Prostate gland (tissue), 2 donors: Measurements from ENCODE around the gene ATP1B2. TPM values are rescaled to one million over a fixed set of nuclear protein-coding genes. Genes with fewer than 3 reads are reported as not detected.

Experiments
- DNase-seq: peaks from one replicate; pipeline ENCODE4 v3.0.0-alpha.2; 2019; ENCODE audit warnings: low spot score
- H3K27ac ChIP-seq, 2 donors: fragments of 200-600 bp; sonication (generic); 2 replicates each; pipeline ENCODE4 v1.5.1; 2017 to 2019
- H3K27me3 ChIP-seq: fragments of 200-600 bp; sonication (generic); replicated peaks from 2 replicates; pipeline ENCODE4 v1.5.1; 2019; ENCODE audit not compliant: insufficient read depth
- H3K36me3 ChIP-seq, 2 donors: fragments of 200-600 bp; sonication (generic); 1 replicate in 1 of 2; 2 replicates in 1 of 2; pipeline versions ENCODE4 v1.5.1 to v1.8.1; 2017 to 2019
- H3K4me1 ChIP-seq: fragments of 200-600 bp; sonication (generic); replicated peaks from 2 replicates; pipeline ENCODE4 v1.5.1; 2019
- H3K4me3 ChIP-seq, 2 donors: fragments of 200-600 bp; sonication (generic); 2 replicates each; pipeline ENCODE4 v1.5.1; 2017 to 2019
- H3K9me3 ChIP-seq: fragments of 200-600 bp; sonication (generic); 2 replicates; pipeline ENCODE4 v1.5.1; 2017
- CTCF ChIP-seq, 4 experiments: fragments of 200-600 bp in 2 of 4; fragments of 450-650 bp in 2 of 4; sonication (generic) in 2 of 4; IDR thresholded peaks; 1 replicate in 3 of 4; 2 replicates in 1 of 4; pipeline ENCODE4 v1.5.1; 2016 to 2019; ENCODE audit warnings: antibody characterized with exemption in 4 of 4, mild to moderate bottlenecking in 2 of 4, moderate library complexity in 2 of 4
- POLR2A ChIP-seq: fragments of 450-650 bp; IDR thresholded peaks from one replicate; pipeline ENCODE4 v1.6.1; 2016; ENCODE audit warnings: antibody characterized with exemption, mild to moderate bottlenecking
- POLR2AphosphoS5 ChIP-seq: sonication (generic); formaldehyde crosslinking; IDR thresholded peaks from one replicate; pipeline ENCODE4 v1.6.1; 2017; ENCODE audit warnings: antibody characterized with exemption
- WGBS: methylation state at CpG from one replicate; pipeline ENCODE4 v1.1.5; 2018; 5-methylcytosine and 5-hydroxymethylcytosine counted together
- intact Hi-C: fragments of 100-400 bp; cut with DNase I; formaldehyde crosslinking; loops from one replicate; pipeline ENCODE4 v1.14.2; 2022
- total RNA-seq, 2 donors: library from RNA; depleted of rRNA; stranded (reverse); fragments of >200 nt; gene quantifications; one replicate each; pipeline ENCODE4 v1.1.0, GENCODE V29; 2016

Gene ATP1B2
- total RNA-seq, 2 donors from 2014 or later, result 0.82 to 11.7 TPM

- H3K4me3 ChIP-seq, result peak overlapping the region; percentile 87 to 94
- 6% methylated on average over 6 of the region's 6 CpGs for WGBS
- DNase-seq, result no peak
- H3K36me3 ChIP-seq, result no peaks in the 10 kb centered on the region
- TF ChIP-seq CTCF (IDR thresholded peaks at IDR 0.05) (no peak), POLR2A (no peak)
- intact Hi-C loops, result loop anchor here (5.0 kb wide), 1 partner anchor 60 kb away; the partner anchor contains the start of genes TP53 and WRAP53
- peak overlapping the region; percentile 97 to 98 for H3K27ac ChIP-seq
- no peaks in the 10 kb centered on the region for H3K27me3 ChIP-seq
- H3K4me1 ChIP-seq, result no peaks in the 10 kb centered on the region
- H3K9me3 ChIP-seq, result no peaks in the 10 kb centered on the region
These were observed 23.8 kb upstream of the ATP1B2 start for GRCh38 chr17:7626956-7627249.

- Histone ChIP-seq H3K27ac (peak within 1 kb of the TSS; percentile 97 to 98), H3K27me3 (no peaks in the 10 kb centered on the region), H3K36me3 (no peaks in the 10 kb centered on the region), H3K4me1 (no peaks in the 10 kb centered on the region), H3K9me3 (no peaks in the 10 kb centered on the region), H3K4me3 (peak within 1 kb of the TSS; percentile 87 to 94)
- TF ChIP-seq CTCF (IDR thresholded peaks at IDR 0.05) (no peak), POLR2A (peak; percentile 88), POLR2AphosphoS5 (peak; percentile 82)
- peak; percentile 94 for DNase-seq
- intact Hi-C loops, result loop anchor here (5.0 kb wide), 1 partner anchor 60 kb away; the partner anchor contains the start of genes TP53 and WRAP53
- 1% methylated on average over 54 of the region's 54 CpGs for WGBS
These were observed 23.2 kb upstream of the ATP1B2 start, which contains the start of gene SAT2 for GRCh38 chr17:7627250-7628121. Gene SAT2 (minus strand): TSS chr17:7627821. CDS start chr17:7627635, 186 bp downstream.

GRCh38 chr17:7629939-7630571, 20.7 kb upstream of the ATP1B2 start, which contains the start of gene SHBG:
Gene SHBG (plus strand): TSS chr17:7630135. CDS start chr17:7630173, 38 bp downstream.
- WGBS, result 75% methylated on average over 13 of the region's 13 CpGs
- no peaks in the 10 kb centered on the region for H3K27me3 ChIP-seq
- TF ChIP-seq CTCF (IDR thresholded peaks at IDR 0.05) (no peak), POLR2AphosphoS5 (no peak), POLR2A (no peak)
- H3K27ac ChIP-seq, result no peak within 1 kb of the TSS
- no peak within 1 kb of the TSS for H3K4me3 ChIP-seq
- H3K4me1 ChIP-seq, result no peaks in the 10 kb centered on the region
- intact Hi-C loops, result loop anchor here (5.0 kb wide), 1 partner anchor 57 kb away; the partner anchor contains the start of genes TP53 and WRAP53
- H3K36me3 ChIP-seq, result no peaks in the 10 kb centered on the region
- H3K9me3 ChIP-seq, result no peaks in the 10 kb centered on the region
- no peak for DNase-seq

GRCh38 chr17:7631398-7632380, 19.0 kb upstream of the ATP1B2 start:
- H3K4me1 ChIP-seq, result no peaks in the 10 kb centered on the region
- TF ChIP-seq POLR2AphosphoS5, result no peak
- no peak for TF ChIP-seq POLR2A
- TF ChIP-seq CTCF (IDR thresholded peaks at IDR 0.05), result no peak
- intact Hi-C loops, result no loop called here
- no peaks in the 10 kb centered on the region for H3K9me3 ChIP-seq
- H3K27me3 ChIP-seq, result no peaks in the 10 kb centered on the region
- H3K4me3 ChIP-seq, result no peak overlapping the region
- H3K27ac ChIP-seq, result no peak overlapping the region
- H3K36me3 ChIP-seq, result no peaks in the 10 kb centered on the region
- 84% methylated on average over 11 of the region's 11 CpGs for WGBS
- DNase-seq, result no peak
